SK-N-SH (cell line): ENCODE measurements around the gene EML1. TPM values are rescaled to one million over a fixed set of nuclear protein-coding genes. Genes with fewer than 3 reads are reported as not detected.

Experiments
- CTCF ChIA-PET: fragments of 300-600, 350-600 bp; formaldehyde crosslinking; extraction: SDS; loops from one replicate; lab custom pipeline; 2021; lab: Yijun Ruan, JAX
- POLR2A ChIA-PET: fragments of 350-600 bp; sonication (Branson Sonifier 250); formaldehyde crosslinking; extraction: SDS; loops from one replicate; lab custom pipeline; 2020; ENCODE audit warnings: antibody characterized with exemption, inconsistent platforms; lab: Yijun Ruan, JAX
- DNase-seq: peaks from one replicate; pipeline ENCODE4 v3.0.0; 2012
- H2AFZ ChIP-seq: fragments of 200-600 bp; sonication (generic); 2 replicates; pipeline ENCODE4 v1.8.1; 2016; ENCODE audit warnings: antibody characterized with exemption, mild to moderate bottlenecking, low read depth
- H3F3A ChIP-seq: fragments of 200-600 bp; sonication (generic); replicated peaks from 2 replicates; pipeline ENCODE3; 2016; ENCODE audit warnings: antibody characterized with exemption, mild to moderate bottlenecking; ENCODE audit not compliant: insufficient read depth
- H3K27ac ChIP-seq, 2 experiments: fragments of 200-500 bp in 1 of 2; fragments of 200-600 bp in 1 of 2; sonication (Bioruptor generic) in 1 of 2; sonication (generic), shearing (Covaris generic) in 1 of 2; 2 replicates each; pipeline versions ENCODE4 v1.5.1 to v1.6.1; 2014 to 2016; ENCODE audit warnings: low read depth in 2 of 2, inconsistent platforms in 1 of 2, low read length in 1 of 2, mild to moderate bottlenecking in 1 of 2, mixed read lengths in 1 of 2
- H3K27me3 ChIP-seq: fragments of 200-600 bp; sonication (generic), shearing (Covaris generic); 2 replicates; pipeline ENCODE4 v1.6.1; 2016; ENCODE audit warnings: mixed run types; ENCODE audit not compliant: insufficient read depth
- H3K36me3 ChIP-seq, 2 experiments: fragments of 200-500 bp in 1 of 2; fragments of 200-600 bp in 1 of 2; sonication (Bioruptor generic) in 1 of 2; sonication (generic) in 1 of 2; replicated peaks in 1 of 2; 2 replicates each; pipeline versions ENCODE3 to v1.5.1; 2014 to 2016; ENCODE audit warnings: low read length in 1 of 2, mild to moderate bottlenecking in 1 of 2; ENCODE audit not compliant: insufficient read depth in 2 of 2, control insufficient read depth in 1 of 2
- H3K4me1 ChIP-seq, 2 experiments: fragments of 200-500 bp in 1 of 2; fragments of 200-600 bp in 1 of 2; sonication (Bioruptor generic) in 1 of 2; sonication (generic), shearing (Covaris generic) in 1 of 2; 2 replicates each; pipeline versions ENCODE4 v1.5.1 to v1.6.1; 2014 to 2016; ENCODE audit warnings: low read depth in 1 of 2, low read length in 1 of 2, mixed run types in 1 of 2; ENCODE audit not compliant: insufficient read depth in 2 of 2, control insufficient read depth in 1 of 2
- H3K4me2 ChIP-seq: fragments of 200-600 bp; sonication (generic), shearing (Covaris generic); 2 replicates; pipeline ENCODE4 v1.6.1; 2017; ENCODE audit warnings: mixed run types
- H3K4me3 ChIP-seq, 2 experiments: fragments of 200-500 bp in 1 of 2; fragments of 200-600 bp in 1 of 2; sonication (Bioruptor generic) in 1 of 2; sonication (generic), shearing (Covaris generic) in 1 of 2; 2 replicates each; pipeline versions ENCODE4 v1.5.1 to v1.8.1; 2014 to 2016; ENCODE audit warnings: low read depth in 2 of 2, inconsistent platforms in 1 of 2, low read length in 1 of 2, mild to moderate bottlenecking in 1 of 2, mixed read lengths in 1 of 2, moderate library complexity in 1 of 2
- H3K79me2 ChIP-seq: fragments of 200-600 bp; sonication (generic); 2 replicates; pipeline ENCODE4 v1.8.1; 2017; ENCODE audit warnings: mild to moderate bottlenecking; ENCODE audit not compliant: insufficient read depth
- H3K9ac ChIP-seq: fragments of 200-600 bp; sonication (generic); 2 replicates; pipeline ENCODE4 v1.6.1; 2017; ENCODE audit warnings: mixed run types
- H3K9me2 ChIP-seq: fragments of 200-600 bp; sonication (generic); 2 replicates; pipeline ENCODE4 v1.6.1; 2017; ENCODE audit warnings: mixed run types
- H3K9me3 ChIP-seq: fragments of 200-600 bp; sonication (generic); 2 replicates; pipeline ENCODE4 v1.6.1; 2017; ENCODE audit warnings: mixed run types, mild to moderate bottlenecking, moderate library complexity
- H4K20me1 ChIP-seq: fragments of 200-600 bp; sonication (generic); 2 replicates; pipeline ENCODE4 v1.6.1; 2017; ENCODE audit warnings: mild to moderate bottlenecking, mixed run types; ENCODE audit not compliant: insufficient read depth
- ELF1 ChIP-seq: IDR thresholded peaks from 2 replicates; pipeline ENCODE4 v1.4.0; 2012
- EZH2phosphoT487 ChIP-seq: fragments of 200-600 bp; sonication (generic); IDR thresholded peaks from 2 replicates; pipeline ENCODE4 v1.6.1; 2017; ENCODE audit warnings: low read depth, mixed run types, mild to moderate bottlenecking, antibody characterized with exemption, moderate library complexity, borderline replicate concordance
- GABPA ChIP-seq: IDR thresholded peaks from 2 replicates; pipeline ENCODE4 v1.4.0; 2012; ENCODE audit warnings: low read depth, mild to moderate bottlenecking
- GATA2 ChIP-seq: sonication (generic); formaldehyde crosslinking; IDR thresholded peaks from 2 replicates; pipeline ENCODE4 v1.5.0; 2020; ENCODE audit warnings: mild to moderate bottlenecking, missing genetic modification reagents
- MEF2A ChIP-seq: IDR thresholded peaks from 2 replicates; pipeline ENCODE4 v1.4.0; 2012; ENCODE audit warnings: low read depth, borderline replicate concordance
- MXI1 ChIP-seq: IDR thresholded peaks from 2 replicates; pipeline ENCODE4 v1.6.1; 2012; ENCODE audit warnings: mild to moderate bottlenecking, low read depth, low read length, improper control_type of control experiment
- NFIC ChIP-seq: IDR thresholded peaks from 2 replicates; pipeline ENCODE4 v1.4.0; 2012; ENCODE audit warnings: borderline replicate concordance
- NRF1 ChIP-seq: IDR thresholded peaks from 2 replicates; pipeline ENCODE4 v1.6.1; 2012; ENCODE audit warnings: low read depth, mild to moderate bottlenecking, low read length
- RCOR1 ChIP-seq: fragments of 150-350 bp; IDR thresholded peaks from 2 replicates; pipeline ENCODE4 v1.6.1; 2017; ENCODE audit warnings: antibody characterized with exemption, low read length
- RXRA ChIP-seq: IDR thresholded peaks from 2 replicates; pipeline ENCODE4 v1.4.0; 2012; ENCODE audit warnings: low read depth, mild to moderate bottlenecking, borderline replicate concordance
- SMC3 ChIP-seq: IDR thresholded peaks from 2 replicates; pipeline ENCODE4 v1.6.1; 2012; ENCODE audit warnings: low read depth, low read length, improper control_type of control experiment
- TCF12 ChIP-seq: IDR thresholded peaks from 2 replicates; pipeline ENCODE4 v1.4.0; 2012
- TEAD4 ChIP-seq: IDR thresholded peaks from 2 replicates; pipeline ENCODE4 v1.4.0; 2012; ENCODE audit warnings: mild to moderate bottlenecking, borderline replicate concordance; ENCODE audit not compliant: insufficient read depth
- ZBTB33 ChIP-seq: IDR thresholded peaks from 2 replicates; pipeline ENCODE4 v1.4.0; 2012; ENCODE audit warnings: low read depth, borderline replicate concordance
- WGBS: methylation state at CpG from one replicate; pipeline ENCODE4 v1.1.6; 2017; ENCODE audit warnings: low lambda C conversion rate; 5-methylcytosine and 5-hydroxymethylcytosine counted together
- polyA plus RNA-seq, 3 experiments: library from polyadenylated mRNA; depleted of rRNA; stranded (reverse); fragments of >200 nt; gene quantifications; 2 replicates each; pipeline ENCODE4 v1.2.3, GENCODE V29; 2012

EML1 gene
- polyA plus RNA-seq, 1 of the 3 experiments (the other 2 are of a cell fraction) = 6.3 TPM

DNA sequence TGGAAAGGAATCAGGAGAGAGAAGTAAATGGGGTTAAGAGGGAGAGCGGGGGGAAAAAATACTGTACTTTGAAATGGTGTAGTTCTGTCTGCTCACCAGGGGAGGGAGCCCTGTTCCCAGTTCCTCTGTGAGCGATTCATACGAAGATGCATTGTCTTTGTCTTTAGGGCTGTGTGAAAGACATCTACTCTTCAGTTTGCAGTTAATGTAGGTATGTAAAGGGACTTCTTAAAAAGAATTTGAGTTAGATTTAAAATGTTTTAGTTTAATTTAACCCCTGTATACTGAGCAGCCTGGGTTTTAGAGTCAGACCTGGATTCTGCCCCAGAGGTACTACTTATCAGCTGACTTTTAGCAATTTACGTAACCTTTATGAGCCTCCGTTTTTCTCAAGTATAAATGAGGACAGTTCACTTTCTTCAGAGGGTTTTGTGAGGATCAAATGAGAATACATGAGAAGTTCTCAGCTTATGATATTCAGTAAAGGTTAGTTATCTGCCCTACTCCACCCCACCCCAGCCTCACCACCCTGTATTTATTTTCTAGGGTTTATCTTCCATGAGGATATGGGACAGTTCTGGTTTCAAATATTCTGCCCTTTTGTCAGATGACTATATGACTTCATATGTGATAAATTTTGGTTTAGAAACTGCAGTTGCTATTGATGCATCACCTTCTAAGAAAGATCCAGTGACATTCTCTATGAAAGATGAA, 189.5 kb downstream of the EML1 start (continued):
- TF ChIP-seq EZH2phosphoT487 = no peak
- TF ChIP-seq MXI1 = no peak
- TF ChIP-seq ZBTB33 = no peak
- TF ChIP-seq SMC3 = peak; percentile 95
- TF ChIP-seq, all 33 proteins: peak for 3

DNA sequence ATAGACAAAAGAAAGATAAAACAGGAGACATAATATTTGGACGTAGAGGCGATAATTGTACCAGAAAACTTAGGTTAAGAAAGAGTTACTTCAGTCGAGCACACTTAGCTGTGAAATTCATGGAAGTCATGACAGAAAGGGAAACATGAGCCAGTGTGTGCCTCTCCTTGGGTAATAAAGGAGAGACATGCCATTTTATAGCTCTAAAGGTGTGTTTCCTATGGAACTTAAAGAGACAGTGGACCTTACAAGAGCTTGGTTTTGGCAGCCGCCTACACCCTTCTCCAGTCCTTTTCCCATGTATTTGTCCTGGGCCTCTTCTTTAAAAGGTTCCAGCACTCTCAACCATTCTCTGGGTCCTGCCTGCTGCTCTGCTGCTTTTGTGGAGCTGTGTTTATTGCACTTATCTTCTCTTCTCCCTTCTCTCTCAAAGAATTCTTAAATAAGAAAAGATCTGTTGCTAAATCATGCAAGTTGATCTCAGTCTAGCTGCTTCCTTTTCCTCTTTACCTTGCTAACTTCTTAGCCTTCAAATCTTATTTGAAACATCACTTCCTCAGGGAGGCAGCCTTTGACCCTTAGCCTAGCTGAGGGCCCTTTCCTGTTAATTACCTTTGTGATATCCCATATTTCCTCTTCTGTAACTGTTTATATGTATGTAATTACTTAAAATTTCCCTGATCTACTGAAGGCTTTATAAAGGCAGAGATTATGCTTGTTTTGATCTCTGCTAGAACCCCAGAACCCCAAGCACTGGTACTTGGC, 190.2 kb downstream of the EML1 start:
- ChIA-PET CTCF (interaction anchor here (0.7 to 6.0 kb wide), 38 partner anchors 9 to 268 kb away, joined by 3 to 68 read pairs (median 3); no protein-coding TSS in a partner anchor), POLR2A (no interaction called here)
- peaks cover 55% of the 10 kb centered on the region for H3K79me2 ChIP-seq
- H3K4me2 ChIP-seq = no peak overlapping the region
- H3K9ac ChIP-seq = no peak overlapping the region
- no peak overlapping the region for H3K4me3 ChIP-seq
- H3K27me3 ChIP-seq = no peaks in the 10 kb centered on the region
- H3K9me2 ChIP-seq = no peaks in the 10 kb centered on the region
- H3K4me1 ChIP-seq = peaks cover 6 to 7% of the 10 kb centered on the region in 2 experiments; a peak in 1 of 4 replicates
- TF ChIP-seq ELF1 (no peak), SMC3 (no peak), NFIC (no peak), NRF1 (no peak), TCF12 (no peak), RCOR1 (no peak), MEF2A (no peak), RXRA (no peak)
- 0 out of 2 replicates have a peak, but pooled peaks cover 13% of the 10 kb centered on the region for H4K20me1 ChIP-seq
- H3K9me3 ChIP-seq = no peaks in the 10 kb centered on the region
- WGBS = 81% methylated on average over 4 of the region's 4 CpGs
- H2AFZ ChIP-seq = no peak overlapping the region
- peaks cover 8% of the 10 kb centered on the region for H3F3A ChIP-seq
- no peak overlapping the region for H3K27ac ChIP-seq
- DNase-seq = no peak
- peaks cover 0 to 4% of the 10 kb centered on the region in 2 experiments for H3K36me3 ChIP-seq

DNA sequence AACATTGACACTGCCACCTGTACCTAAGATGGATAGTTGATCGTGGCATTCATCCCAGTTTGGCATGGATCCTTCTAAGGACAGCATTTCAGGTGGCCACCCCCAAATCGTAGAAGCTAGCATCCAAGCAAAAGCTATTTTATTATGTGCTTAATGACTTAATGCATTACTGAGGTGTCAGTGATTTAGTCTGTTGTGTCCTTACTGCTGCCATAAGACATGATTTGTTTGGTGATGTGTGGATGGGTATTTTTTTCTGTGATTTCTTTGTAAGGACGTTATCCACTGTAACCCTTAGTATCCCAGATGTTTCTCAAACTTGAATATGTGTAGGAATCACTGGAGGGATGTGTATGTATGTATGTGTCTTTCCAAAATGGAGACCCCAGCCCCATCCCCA, 190.8 kb downstream of the EML1 start:
- H3F3A ChIP-seq = peaks cover 8% of the 10 kb centered on the region
- H3K4me1 ChIP-seq = peaks cover 6 to 7% of the 10 kb centered on the region in 2 experiments; a peak in 1 of 4 replicates
- H3K79me2 ChIP-seq = peaks cover 50% of the 10 kb centered on the region
- no peaks in the 10 kb centered on the region for H3K27me3 ChIP-seq
- H4K20me1 ChIP-seq = 0 out of 2 replicates have a peak, but pooled peaks cover 13% of the 10 kb centered on the region
- no peaks in the 10 kb centered on the region for H3K9me3 ChIP-seq
- H3K4me2 ChIP-seq = no peak overlapping the region
- no peak overlapping the region for H2AFZ ChIP-seq
- DNase-seq = no peak
- WGBS = 82% methylated on average over 3 of the region's 3 CpGs
- ChIA-PET CTCF (interaction anchor here (0.7 to 6.0 kb wide), 14 partner anchors 15 to 269 kb away, joined by 3 to 68 read pairs (median 5); no protein-coding TSS in a partner anchor), POLR2A (no interaction called here)
- peaks cover 0 to 4% of the 10 kb centered on the region in 2 experiments for H3K36me3 ChIP-seq
- TF ChIP-seq GABPA (no peak), GATA2 (CRISPR knock-in tag) (no peak), TEAD4 (no peak), SMC3 (no peak), MEF2A (no peak)
- no peaks in the 10 kb centered on the region for H3K9me2 ChIP-seq
- no peak overlapping the region for H3K9ac ChIP-seq
- H3K4me3 ChIP-seq = no peak overlapping the region
- no peak overlapping the region for H3K27ac ChIP-seq
